ENCODE results near the gene NSG1. TPM values are rescaled to one million over a fixed set of nuclear protein-coding genes. Genes with fewer than 3 reads are reported as not detected.

NSG1 gene
- total RNA-seq, 1 donor from 2014 or later = 41.6 TPM

GRCh38 chr4:4341861-4342650 is 44.8 kb upstream of the NSG1 start:
- no peak overlapping the region for H3K4me3 ChIP-seq
- TF ChIP-seq, protein P1, sequence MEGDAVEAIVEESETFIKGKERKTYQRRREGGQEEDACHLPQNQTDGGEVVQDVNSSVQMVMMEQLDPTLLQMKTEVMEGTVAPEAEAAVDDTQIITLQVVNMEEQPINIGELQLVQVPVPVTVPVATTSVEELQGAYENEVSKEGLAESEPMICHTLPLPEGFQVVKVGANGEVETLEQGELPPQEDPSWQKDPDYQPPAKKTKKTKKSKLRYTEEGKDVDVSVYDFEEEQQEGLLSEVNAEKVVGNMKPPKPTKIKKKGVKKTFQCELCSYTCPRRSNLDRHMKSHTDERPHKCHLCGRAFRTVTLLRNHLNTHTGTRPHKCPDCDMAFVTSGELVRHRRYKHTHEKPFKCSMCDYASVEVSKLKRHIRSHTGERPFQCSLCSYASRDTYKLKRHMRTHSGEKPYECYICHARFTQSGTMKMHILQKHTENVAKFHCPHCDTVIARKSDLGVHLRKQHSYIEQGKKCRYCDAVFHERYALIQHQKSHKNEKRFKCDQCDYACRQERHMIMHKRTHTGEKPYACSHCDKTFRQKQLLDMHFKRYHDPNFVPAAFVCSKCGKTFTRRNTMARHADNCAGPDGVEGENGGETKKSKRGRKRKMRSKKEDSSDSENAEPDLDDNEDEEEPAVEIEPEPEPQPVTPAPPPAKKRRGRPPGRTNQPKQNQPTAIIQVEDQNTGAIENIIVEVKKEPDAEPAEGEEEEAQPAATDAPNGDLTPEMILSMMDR (IDR thresholded peaks at IDR 0.05) = no peak
- TF ChIP-seq EZH2phosphoT487 (IDR thresholded peaks at IDR 0.05) = no peak
- TF ChIP-seq EZH2 (IDR thresholded peaks at IDR 0.05) = no peak
- no peaks in the 10 kb centered on the region for H3F3A ChIP-seq (ENCODE audit: low read depth)
- H3K9me3 Mint-ChIP-seq = no peaks in the 10 kb centered on the region
- no peaks in the 10 kb centered on the region for H3K4me1 ChIP-seq
- H4K20me1 ChIP-seq (ENCODE audit: low read depth) = no peaks in the 10 kb centered on the region
- H3K27ac Mint-ChIP-seq = no peak overlapping the region
- H3K27me3 Mint-ChIP-seq (ENCODE audit: insufficient read depth, low read depth) = peaks cover 4% of the 10 kb centered on the region
- no peak overlapping the region for H3K4me2 ChIP-seq
- no peak overlapping the region for H3K4me3 Mint-ChIP-seq
- H3K36me3 ChIP-seq = no peaks in the 10 kb centered on the region
- H3K27ac ChIP-seq = no peak overlapping the region
- H3K79me2 ChIP-seq (ENCODE audit: low read depth) = no peaks in the 10 kb centered on the region
- no peak for DNase-seq (ENCODE audit: low spot score)
- no peak overlapping the region for H3K9ac ChIP-seq
- no peaks in the 10 kb centered on the region for H3K9me3 ChIP-seq (ENCODE audit: low read depth)
- no peak overlapping the region for H2AFZ ChIP-seq (replicated peaks)
- H3K4me1 Mint-ChIP-seq = peaks cover 3% of the 10 kb centered on the region
- H3K27me3 ChIP-seq = no peaks in the 10 kb centered on the region
- H3K36me3 Mint-ChIP-seq = no peaks in the 10 kb centered on the region

- peaks cover 11% of the 10 kb centered on the region for H3K4me1 Mint-ChIP-seq
- H3K36me3 Mint-ChIP-seq = no peaks in the 10 kb centered on the region
- H3K27me3 ChIP-seq = no peaks in the 10 kb centered on the region
- H3K9ac ChIP-seq = no peak overlapping the region
- no peak overlapping the region for H3K4me3 Mint-ChIP-seq
- no peak overlapping the region for H3K27ac Mint-ChIP-seq
- no peaks in the 10 kb centered on the region for H3F3A ChIP-seq (ENCODE audit: low read depth)
- peaks cover 3% of the 10 kb centered on the region for H3K4me1 ChIP-seq
- no peak overlapping the region for H3K4me3 ChIP-seq
- H3K79me2 ChIP-seq (ENCODE audit: low read depth) = no peaks in the 10 kb centered on the region
- H2AFZ ChIP-seq (replicated peaks) = no peak overlapping the region
- H3K27me3 Mint-ChIP-seq (ENCODE audit: insufficient read depth, low read depth) = peaks cover 4% of the 10 kb centered on the region
- no peaks in the 10 kb centered on the region for H3K36me3 ChIP-seq
- H3K4me2 ChIP-seq = no peak overlapping the region
- H3K27ac ChIP-seq = no peak overlapping the region
- H3K9me3 Mint-ChIP-seq = no peaks in the 10 kb centered on the region
- H4K20me1 ChIP-seq (ENCODE audit: low read depth) = no peaks in the 10 kb centered on the region
- H3K9me3 ChIP-seq (ENCODE audit: low read depth) = no peaks in the 10 kb centered on the region
- TF ChIP-seq EZH2 (IDR thresholded peaks at IDR 0.05) (no peak), EZH2phosphoT487 (IDR thresholded peaks at IDR 0.05) (no peak)
- TF ChIP-seq, protein P1 (IDR thresholded peaks at IDR 0.05) = no peak
- DNase-seq (ENCODE audit: low spot score) = no peak
These were observed 43.9 kb upstream of the NSG1 start for GRCh38 chr4:4343038-4343437.

GRCh38 chr4:4344915-4345527 is 41.9 kb upstream of the NSG1 start:
- H3K9me3 ChIP-seq (ENCODE audit: low read depth) = no peaks in the 10 kb centered on the region
- no peaks in the 10 kb centered on the region for H3K27me3 ChIP-seq

More at GRCh38 chr4:4344915-4345527, 41.9 kb upstream of the NSG1 start:
- H3F3A ChIP-seq (ENCODE audit: low read depth) = no peaks in the 10 kb centered on the region
- H3K4me3 ChIP-seq = no peak overlapping the region
- no peaks in the 10 kb centered on the region for H3K79me2 ChIP-seq (ENCODE audit: low read depth)
- no peak overlapping the region for H3K27ac ChIP-seq
- TF ChIP-seq, protein P1 (IDR thresholded peaks at IDR 0.05) = no peak
- TF ChIP-seq EZH2phosphoT487 (IDR thresholded peaks at IDR 0.05) (no peak), EZH2 (IDR thresholded peaks at IDR 0.05) (no peak)
- DNase-seq (ENCODE audit: low spot score) = no peak
- H3K36me3 Mint-ChIP-seq = no peaks in the 10 kb centered on the region
- H3K9me3 Mint-ChIP-seq = peaks cover 7% of the 10 kb centered on the region
- H3K4me2 ChIP-seq = no peak overlapping the region
- peaks cover 14% of the 10 kb centered on the region for H3K4me1 Mint-ChIP-seq
- H3K4me3 Mint-ChIP-seq = no peak overlapping the region
- H2AFZ ChIP-seq (replicated peaks) = no peak overlapping the region
- no peaks in the 10 kb centered on the region for H3K36me3 ChIP-seq
- no peaks in the 10 kb centered on the region for H4K20me1 ChIP-seq (ENCODE audit: low read depth)
- no peak overlapping the region for H3K9ac ChIP-seq
- peaks cover 10% of the 10 kb centered on the region for H3K27me3 Mint-ChIP-seq (ENCODE audit: insufficient read depth, low read depth)
- H3K27ac Mint-ChIP-seq = no peak overlapping the region
- H3K4me1 ChIP-seq = peaks cover 3% of the 10 kb centered on the region
